ENCODE data around the gene MAPKBP1. TPM values are rescaled to one million over a fixed set of nuclear protein-coding genes. Genes with fewer than 3 reads are reported as not detected.

The MAPKBP1 gene
- total and polyA plus RNA-seq, 2 of the 13 experiments (the other 11 are each of a cell fraction or from before 2014, with no cell fraction given), result 3.0 to 7.3 TPM

GRCh38 chr15:41797201-41797944, 23.1 kb downstream of the MAPKBP1 start:
- no peak for DNase-seq (ENCODE audit: low spot score)
- peak overlapping the region; percentile 54 for H3K27ac ChIP-seq (ENCODE audit: extremely low read length, insufficient read depth, low read length)
- BruUV-seq (replicated peaks), result no TSS peak
- H2AFZ ChIP-seq (ENCODE audit: low read length), result no peak overlapping the region
- no peak for FAIRE-seq
- no peaks in the 10 kb centered on the region for H3K79me2 ChIP-seq (ENCODE audit: insufficient read depth, low read length)
- H4K20me1 ChIP-seq (ENCODE audit: insufficient read depth, low read length), result no peaks in the 10 kb centered on the region
- no peak overlapping the region for H3K4me3 ChIP-seq (replicated peaks in 1 of 3; ENCODE audit: insufficient read depth in 1 of 3, low read depth in 2 of 3, low read length in 3 of 3)
- no peak for ATAC-seq
- in situ Hi-C loops (cut with HindIII; ENCODE audit: extremely low pct_ligation_motif_present, low pct_unique_long_range_greater_than_20kb) (no loop called here), intact Hi-C loops (cut with micrococcal nuclease; ENCODE audit: unreplicated experiment) (no loop called here)
- 100% methylated on average over 6 of the region's 8 CpGs for WGBS (ENCODE audit: low lambda C conversion rate)
- H3K4me2 ChIP-seq (ENCODE audit: low read depth, low read length), result no peak overlapping the region
- POLR2A ChIA-PET, result no interaction called here
- peaks cover 37% of the 10 kb centered on the region for H3K4me1 ChIP-seq (ENCODE audit: insufficient read depth, low read length)
- no peaks in the 10 kb centered on the region for H3K36me3 ChIP-seq (replicated peaks in 1 of 2; ENCODE audit: control insufficient read depth in 1 of 2, insufficient read depth in 2 of 2, low read length in 2 of 2)
- CTCF ChIA-PET (ENCODE audit: low intra/inter-chr PET ratio, low total read pairs), result no interaction called here
- H3K9ac ChIP-seq (ENCODE audit: insufficient read depth, low read depth, low read length), result no peak overlapping the region
- no peaks in the 10 kb centered on the region for H3K9me3 ChIP-seq (ENCODE audit: low read length)
- H3K27me3 ChIP-seq (ENCODE audit: control insufficient read depth in 1 of 2, insufficient read depth in 2 of 2, low read length in 2 of 2), result no peaks in the 10 kb centered on the region
- TF ChIP-seq ZFP62 (CRISPR knock-in tag; IDR thresholded peaks at IDR 0.05) (no peak), ZBTB40 (IDR thresholded peaks at IDR 0.05) (no peak), ZBTB40 (CRISPR knock-in tag; IDR thresholded peaks at IDR 0.05) (no peak), FOXJ3 (CRISPR knock-in tag; IDR thresholded peaks at IDR 0.05; ENCODE audit: borderline replicate concordance) (no peak), HDAC1 (CRISPR knock-in tag; IDR thresholded peaks at IDR 0.05) (no peak), POLR2G (IDR thresholded peaks at IDR 0.05; ENCODE audit: low read depth, low read length) (no peak), POGZ (CRISPR knock-in tag; IDR thresholded peaks at IDR 0.05) (no peak), SAFB2 (CRISPR knock-in tag; IDR thresholded peaks at IDR 0.05; ENCODE audit: borderline replicate concordance, low read depth) (no peak), CEBPG (CRISPR knock-in tag; IDR thresholded peaks at IDR 0.05) (no peak), ZNF513 (CRISPR knock-in tag; conservative IDR thresholded peaks at IDR 0.05) (no peak)
